Thyroid gland (tissue), 4 donors: Measurements from ENCODE around the gene SH3RF3.

Experiments used
- CTCF ChIP-seq, 6 experiments: fragments of 200-600 bp in 3 of 6; fragments of 450-650 bp in 3 of 6; sonication (generic) in 3 of 6; IDR thresholded peaks; one replicate each; pipeline ENCODE4 v1.5.1; 2016 to 2019; ENCODE audit warnings: antibody characterized with exemption in 6 of 6, mild to moderate bottlenecking in 2 of 6, inconsistent platforms in 1 of 6, moderate library complexity in 1 of 6
- POLR2A ChIP-seq, 2 donors: fragments of 450-650 bp; IDR thresholded peaks; one replicate each; pipeline ENCODE4 v1.6.1; 2017; ENCODE audit warnings: antibody characterized with exemption in 2 of 2, mild to moderate bottlenecking in 2 of 2, moderate library complexity in 1 of 2

GRCh38 chr2:109468893-109469292 lies 339.9 kb downstream of the SH3RF3 start:
- TF ChIP-seq POLR2A (IDR thresholded peaks at IDR 0.05) (no peak), CTCF (IDR thresholded peaks at IDR 0.05) (no peak)
